GM12873 (cell line): ENCODE data around the gene CHCHD3.

Source experiments
- CTCF ChIP-seq: IDR thresholded peaks from 2 replicates; pipeline ENCODE4 v1.5.1; 2012; ENCODE audit warnings: low read depth, mild to moderate bottlenecking, moderate library complexity, low read length, control low read depth; ENCODE audit not compliant: insufficient read depth; ENCODE audit errors: missing control alignments

The CHCHD3 gene

GRCh38 chr7:132944774-132945173, 137.1 kb downstream of the CHCHD3 start:
- TF ChIP-seq CTCF: no peak

DNA sequence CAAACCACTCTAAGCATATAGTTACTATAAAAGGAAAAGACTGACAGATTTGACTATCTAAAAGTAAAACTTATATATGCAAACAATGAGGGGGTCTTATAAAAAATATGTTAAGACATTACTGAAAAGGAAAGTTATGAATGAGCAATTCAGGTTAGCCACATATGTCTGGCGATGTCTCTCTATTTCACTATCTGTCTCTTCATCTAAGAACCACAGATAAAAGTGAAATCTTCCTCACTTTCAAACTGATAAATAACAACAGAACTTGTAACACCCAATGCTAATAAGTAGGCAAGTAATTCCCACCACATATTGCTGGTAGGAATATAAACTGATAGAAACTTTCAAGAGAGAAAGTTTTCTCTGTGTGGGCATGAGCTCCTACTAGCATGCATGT, 138.2 kb downstream of the CHCHD3 start:
- no peak for TF ChIP-seq CTCF

DNA sequence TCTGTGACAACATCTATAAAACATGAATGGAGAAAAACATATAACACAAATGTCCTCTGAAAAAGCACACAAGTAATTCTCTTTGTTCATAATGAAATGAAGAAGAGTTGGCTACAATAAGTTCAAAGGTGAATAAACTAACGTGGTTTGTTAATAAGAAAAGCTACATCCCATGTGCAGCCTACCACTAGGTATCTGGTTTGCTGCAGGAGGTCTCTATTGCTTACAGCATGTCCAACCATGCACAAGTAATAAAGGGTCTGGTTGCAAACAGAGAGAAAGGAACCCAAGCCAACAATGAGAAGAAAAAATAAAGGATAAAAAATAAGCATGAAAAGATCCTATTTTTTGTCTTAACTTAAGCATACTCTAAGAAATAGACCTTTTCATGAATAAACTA, 139.2 kb downstream of the CHCHD3 start:
- TF ChIP-seq CTCF: no peak

- TF ChIP-seq CTCF: no peak
Observed at GRCh38 chr7:132941905-132942304, 140.0 kb downstream of the CHCHD3 start.

DNA sequence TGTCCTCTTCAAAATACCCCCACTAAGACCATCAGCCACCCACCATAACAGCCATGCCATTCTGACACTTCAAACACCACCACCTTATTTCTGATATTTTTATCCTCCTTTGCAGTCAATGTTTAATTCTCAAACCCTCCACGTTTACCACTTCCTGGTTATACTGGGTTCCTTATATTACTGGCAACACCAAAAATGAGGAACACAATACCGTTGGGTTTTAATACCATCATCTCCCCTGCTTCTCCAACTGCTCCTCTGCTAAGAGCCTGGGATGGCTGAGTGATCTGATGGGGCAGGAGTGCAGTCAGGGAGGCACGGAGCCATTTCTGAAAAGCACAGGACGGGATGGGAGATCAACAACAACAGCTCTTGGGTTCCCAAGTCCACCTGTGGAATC, 140.5 kb downstream of the CHCHD3 start:
- no peak for TF ChIP-seq CTCF

GRCh38 chr7:132940084-132940483, 141.8 kb downstream of the CHCHD3 start:
- TF ChIP-seq CTCF: no peak

GRCh38 chr7:132939495-132939894, 142.4 kb downstream of the CHCHD3 start:
- no peak for TF ChIP-seq CTCF

DNA sequence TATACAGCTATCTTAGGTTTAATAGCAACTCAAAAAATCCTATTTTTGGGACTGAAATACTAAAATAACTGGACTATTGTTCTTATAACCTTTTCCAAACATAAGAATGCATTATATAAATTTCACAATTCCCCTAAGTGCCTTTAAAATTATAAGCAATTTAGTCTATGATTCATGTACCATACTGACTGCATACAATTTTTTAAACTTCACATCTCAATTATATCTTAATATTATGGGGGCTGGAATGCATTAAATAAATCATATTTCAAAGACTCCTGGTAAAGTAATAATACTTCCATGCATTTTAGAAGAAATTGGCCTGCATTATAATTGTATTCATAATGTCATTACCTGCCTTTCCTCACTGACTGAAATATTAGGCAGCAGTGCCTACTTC, 144.6 kb downstream of the CHCHD3 start:
- no peak for TF ChIP-seq CTCF
